Activated gamma-delta T cell treated with Interleukin-2 at 50 U/mL for 16 hours (primary cell): ENCODE results near the gene ADIPOQ.
"Not testable (repeated sequence)": the region's sequence is repeated elsewhere in the genome, so short reads cannot be mapped to it uniquely, and the experiment has no call there.

Experiments
- DNase-seq: peaks from one replicate; pipeline ENCODE4 v3.0.0-alpha.2; 2020

Gene ADIPOQ

DNA sequence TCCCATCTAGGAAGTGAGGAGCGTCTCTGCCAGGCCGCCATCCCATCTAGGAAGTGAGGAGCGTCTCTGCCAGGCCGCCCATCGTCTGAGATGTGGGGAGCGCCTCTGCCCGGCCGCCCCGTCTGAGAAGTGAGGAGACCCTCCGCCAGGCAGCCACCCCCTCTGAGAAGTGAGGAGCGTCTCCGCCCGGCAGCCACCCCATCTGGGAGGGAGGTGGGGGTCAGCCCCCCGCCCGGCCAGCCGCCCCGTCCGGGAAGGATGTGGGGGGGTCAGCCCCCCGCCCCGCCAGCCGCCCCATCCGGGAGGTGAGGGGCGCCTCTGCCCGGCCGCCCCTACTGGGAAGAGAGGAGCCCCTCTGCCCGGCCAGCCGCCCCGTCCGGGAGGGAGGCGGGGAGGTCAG lies 31.3 kb downstream of the ADIPOQ start:
- DNase-seq: not testable (repeated sequence)

DNA sequence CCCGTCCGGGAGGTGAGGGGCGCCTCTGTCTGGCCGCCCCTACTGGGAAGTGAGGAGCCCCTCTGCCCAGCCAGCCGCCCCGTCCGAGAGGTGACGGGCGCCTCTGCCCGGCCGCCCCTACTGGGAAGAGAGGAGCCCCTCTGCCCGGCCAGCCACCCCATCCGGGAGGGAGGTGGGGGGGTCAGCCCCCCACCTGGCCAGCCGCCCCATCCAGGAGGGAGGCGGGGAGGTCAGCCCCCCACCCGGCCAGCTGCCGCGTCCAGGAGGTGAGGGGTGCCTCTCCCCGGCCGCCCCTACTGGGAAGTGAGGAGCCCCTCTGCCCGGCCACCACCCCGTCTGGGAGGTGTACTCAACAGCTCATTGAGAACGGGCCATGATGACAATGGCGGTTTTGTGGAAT lies 31.7 kb downstream of the ADIPOQ start:
- DNase-seq: not testable (repeated sequence)

DNA sequence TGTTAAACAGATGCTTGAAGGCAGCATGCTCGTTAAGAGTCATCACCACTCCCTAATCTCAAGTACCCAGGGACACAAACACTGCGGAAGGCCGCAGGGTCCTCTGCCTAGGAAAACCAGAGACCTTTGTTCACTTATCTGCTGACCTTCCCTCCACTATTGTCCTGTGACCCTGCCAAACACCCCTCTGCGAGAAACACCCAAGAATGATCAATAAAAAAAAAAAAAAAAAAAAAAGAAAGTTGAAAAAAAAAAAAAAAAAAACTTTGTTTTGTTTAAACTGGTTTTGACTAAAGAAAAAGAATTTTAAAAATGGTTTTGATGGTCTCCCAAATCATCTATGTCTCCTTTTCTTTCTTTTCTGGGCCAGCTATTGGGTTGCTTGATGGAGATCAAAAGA lies 32.3 kb downstream of the ADIPOQ start:
- DNase-seq: not testable (repeated sequence)

DNA sequence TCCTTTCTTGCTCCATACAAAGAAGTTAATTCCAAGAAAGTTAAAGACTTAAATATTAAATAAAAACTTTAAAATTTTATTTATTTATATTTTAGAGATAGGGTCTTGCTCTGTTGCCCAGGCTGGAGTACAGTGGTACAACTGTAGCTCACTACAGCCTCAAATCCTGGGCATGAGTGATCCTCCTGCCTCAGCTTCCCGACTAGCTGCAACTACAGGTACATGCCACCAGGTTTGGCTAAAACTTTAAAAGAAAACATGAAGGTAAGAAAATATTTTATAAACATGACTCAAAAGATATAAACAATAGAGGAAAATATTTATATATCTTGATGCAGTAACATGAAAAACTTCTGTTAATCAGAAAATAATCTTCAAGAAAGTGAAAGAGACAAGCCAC lies 33.2 kb downstream of the ADIPOQ start:
- no peak for DNase-seq

DNA sequence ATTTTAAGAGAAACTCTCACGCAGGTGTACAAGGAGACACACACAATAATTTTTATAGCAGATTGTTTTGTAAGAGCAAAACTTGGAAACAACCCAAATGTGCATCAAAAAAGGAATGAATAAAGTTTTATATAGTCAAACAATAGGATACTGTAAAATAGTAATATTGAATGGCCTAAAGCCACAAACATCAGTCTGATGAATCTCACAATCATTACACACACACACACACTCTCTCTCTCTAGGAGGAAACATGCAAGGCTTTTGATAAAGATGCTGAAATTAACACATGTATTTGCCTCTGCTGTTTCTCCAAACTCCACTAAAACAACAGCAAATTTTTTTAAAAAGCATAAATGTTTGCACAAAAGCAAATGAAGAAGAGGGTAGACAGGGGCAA lies 37.3 kb downstream of the ADIPOQ start:
- DNase-seq: no peak

DNA sequence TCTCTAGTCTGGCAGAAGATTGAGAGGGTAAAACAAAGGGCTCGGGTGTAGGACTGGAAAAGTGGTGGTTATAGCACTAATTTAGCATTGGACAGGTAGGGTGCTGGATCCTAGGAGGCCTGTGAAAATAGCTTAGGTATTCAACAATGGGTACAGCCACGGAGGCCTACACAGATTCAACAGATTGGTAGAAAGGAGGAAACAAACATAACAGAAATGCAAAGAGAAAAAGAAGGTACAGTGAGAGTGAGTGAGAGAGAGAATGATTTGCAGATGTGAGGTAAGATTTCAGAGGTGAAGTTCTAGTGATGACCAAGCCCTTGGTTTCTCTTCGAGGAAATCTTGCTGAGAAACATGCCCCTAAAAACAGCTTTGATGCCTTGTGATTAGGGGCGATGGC lies 37.9 kb downstream of the ADIPOQ start:
- no peak for DNase-seq

DNA sequence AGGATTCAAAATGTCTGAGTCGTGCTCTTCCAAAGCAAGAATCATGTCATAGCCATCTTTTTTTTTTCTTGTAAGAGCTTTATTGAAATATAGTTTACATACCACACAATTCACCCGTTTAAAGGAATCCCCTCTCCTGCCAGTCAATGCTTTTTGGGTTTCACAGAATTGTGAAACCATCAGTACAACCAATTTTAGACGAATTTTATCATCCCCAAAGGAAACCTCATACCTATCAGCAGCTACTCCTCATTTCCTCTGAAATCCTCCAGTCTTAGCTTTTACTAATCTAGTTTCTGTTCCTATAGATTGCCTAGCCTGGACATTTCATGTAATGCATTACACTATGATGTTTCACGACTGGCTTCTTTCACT lies 39.6 kb downstream of the ADIPOQ start:
- DNase-seq: no peak

DNA sequence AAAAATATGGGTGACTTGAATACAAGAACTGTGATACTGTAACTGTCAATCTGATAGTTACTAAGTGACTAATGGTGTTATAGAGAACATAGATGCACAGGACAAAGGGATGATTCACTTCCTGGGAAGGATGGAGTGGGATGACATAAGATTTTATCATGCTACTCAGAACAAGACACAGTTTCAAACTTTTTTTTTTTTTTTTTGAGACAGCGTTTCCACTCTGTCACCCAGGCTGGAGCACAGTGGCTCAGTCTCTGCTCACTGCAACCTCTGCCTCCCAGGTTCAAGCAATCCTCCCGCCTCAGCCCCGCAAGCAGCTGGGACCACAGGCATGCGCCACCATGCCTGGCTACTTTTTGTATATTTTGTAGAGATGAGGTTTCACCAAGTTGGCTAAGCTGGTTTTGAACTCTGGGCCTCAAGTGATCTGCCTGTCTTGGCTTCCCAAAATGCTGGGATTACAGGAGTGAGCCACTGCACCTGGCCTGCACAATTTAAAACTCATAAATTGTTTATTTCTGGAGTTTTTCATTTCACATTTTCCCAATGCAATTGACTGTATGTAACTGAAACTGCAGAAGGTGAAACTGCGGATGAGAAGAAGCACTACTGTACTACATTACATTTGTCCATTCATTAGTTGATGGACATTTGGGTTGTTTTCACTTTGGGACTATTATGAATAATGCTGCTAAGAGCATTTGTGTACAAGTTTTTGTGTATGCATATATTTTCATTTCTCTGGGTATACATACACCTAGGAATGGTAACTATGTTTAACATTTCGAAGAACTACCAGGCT lies 40.6 kb downstream of the ADIPOQ start:
- no peak for DNase-seq

DNA sequence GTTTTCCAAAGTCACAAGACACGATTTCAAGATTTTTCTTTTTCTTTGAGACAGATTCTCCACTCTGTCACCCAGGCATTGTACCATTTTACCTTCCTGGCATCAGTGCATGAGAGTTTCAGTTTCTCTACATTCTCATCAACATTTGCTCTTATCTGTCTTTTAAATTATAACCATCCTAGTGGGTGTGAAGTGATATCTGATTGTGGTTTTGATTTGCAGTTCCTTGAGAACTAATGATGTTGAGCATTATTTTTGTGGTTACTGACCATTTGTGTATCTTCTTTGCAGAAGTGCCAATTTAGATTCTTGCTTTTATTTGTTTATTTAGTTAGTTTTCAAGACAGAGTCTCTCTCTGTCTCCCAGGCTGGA lies 41.2 kb downstream of the ADIPOQ start:
- no peak for DNase-seq

DNA sequence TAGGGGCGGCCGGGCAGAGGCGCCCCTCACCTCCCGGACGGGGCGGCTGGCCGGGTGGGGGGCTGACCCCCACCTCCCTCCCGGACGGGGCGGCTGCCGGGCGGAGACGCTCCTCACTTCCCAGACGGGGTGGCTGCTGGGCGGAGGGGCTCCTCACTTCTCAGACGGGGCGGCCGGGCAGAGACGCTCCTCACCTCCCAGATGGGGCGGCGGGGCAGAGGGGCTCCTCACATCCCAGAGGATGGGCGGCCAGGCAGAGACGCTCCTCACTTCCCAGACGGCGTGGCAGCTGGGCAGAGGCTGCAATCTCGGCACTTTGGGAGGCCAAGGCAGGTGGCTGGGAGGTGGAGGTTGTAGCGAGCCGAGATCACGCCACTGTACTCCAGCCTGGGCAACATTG lies 42.4 kb downstream of the ADIPOQ start:
- DNase-seq: not testable (repeated sequence)

DNA sequence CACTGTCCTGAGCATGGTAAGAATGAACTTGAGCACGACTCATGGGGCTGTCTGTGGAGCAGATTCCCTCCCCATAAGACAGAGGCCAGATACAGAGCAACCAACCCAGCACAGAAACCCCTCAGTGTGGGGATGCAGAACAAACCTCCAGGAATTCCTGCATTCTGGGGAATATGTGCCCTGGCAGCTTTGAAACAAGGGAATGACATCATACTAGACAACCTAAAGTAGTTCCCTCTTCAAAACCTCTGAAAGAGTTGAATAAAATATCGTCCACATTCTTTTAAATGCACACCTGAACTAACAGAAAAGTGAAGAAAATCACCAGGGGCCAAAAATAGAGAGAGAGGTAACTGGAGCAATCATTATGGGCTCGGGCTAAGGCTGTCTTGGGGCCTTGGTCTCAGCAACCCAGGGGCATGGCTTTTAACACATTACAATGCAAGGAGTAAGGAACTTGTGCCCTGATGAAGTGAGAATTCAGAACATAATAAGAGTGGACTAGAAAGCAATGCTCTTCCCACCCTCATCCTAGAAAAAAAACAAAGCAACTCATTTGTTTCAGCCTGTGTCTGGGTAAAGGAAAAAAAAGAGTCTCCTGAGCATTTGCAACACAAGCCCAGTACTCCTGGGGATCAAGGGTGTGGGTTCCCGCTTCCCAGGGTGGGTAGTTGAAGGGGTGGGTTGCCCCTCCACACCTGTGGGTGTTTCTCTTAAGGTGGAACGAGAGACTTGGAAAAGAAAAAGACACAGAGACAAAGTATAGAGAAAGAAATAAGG lies 43.9 kb downstream of the ADIPOQ start:
- no peak for DNase-seq

DNA sequence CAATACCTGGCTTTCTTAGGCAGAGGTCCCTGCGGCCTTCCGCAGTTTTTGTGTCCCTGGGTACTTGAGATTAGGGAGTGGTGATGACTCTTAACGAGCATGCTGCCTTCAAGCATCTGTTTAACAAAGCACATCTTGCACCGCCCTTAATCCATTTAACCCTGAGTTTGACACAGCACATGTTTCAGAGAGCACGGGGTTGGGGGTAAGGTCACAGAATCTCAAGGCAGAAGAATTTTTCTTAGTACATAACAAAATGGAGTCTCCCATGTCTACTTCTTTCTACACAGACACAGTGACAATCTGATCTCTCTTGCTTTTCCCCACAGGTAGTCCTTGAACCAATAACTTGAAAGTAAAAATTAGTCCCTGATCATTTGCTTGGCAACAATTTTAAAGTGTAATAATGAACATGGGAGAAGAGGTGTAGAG lies 45.0 kb downstream of the ADIPOQ start:
- not testable (repeated sequence) for DNase-seq

DNA sequence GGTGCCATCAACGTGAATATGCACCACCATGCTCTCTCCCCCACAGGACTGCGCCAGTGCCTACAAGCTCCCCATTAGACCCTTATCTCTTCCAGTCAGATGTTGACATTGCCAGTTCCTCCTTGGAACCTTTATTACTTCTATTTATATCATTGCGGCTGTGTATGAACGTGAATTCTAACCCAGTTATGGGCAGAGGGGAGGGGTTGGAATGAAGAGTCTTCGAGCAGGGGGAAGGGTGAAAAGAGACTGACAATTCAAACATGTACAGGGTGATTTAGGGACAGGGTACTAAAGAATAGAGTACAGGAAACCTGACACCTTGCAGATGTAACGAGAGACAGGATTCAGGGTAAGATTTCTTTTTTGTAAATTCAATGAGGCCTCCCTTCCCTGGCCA lies 46.1 kb downstream of the ADIPOQ start:
- no peak for DNase-seq

DNA sequence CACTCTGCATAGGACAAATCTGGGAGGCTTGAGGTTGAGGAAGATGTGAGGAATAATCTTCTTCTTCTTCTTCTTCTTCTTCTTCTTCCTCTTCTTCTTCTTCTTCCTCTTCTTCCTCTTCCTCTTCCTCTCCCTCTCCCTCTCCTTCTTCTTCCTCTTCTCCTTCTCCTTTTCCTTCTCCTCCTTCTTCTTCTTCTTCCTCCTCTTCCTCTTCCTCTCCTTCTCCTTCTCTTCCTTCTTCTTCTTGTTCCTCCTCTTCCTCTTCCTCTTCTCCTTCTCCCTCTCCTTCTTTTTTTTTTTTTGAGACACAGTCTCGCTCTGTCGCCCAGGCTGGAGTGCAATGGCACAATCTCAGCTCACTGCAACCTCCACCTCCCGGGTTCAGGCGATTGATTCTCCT lies 47.2 kb downstream of the ADIPOQ start:
- DNase-seq: not testable (repeated sequence)

DNA sequence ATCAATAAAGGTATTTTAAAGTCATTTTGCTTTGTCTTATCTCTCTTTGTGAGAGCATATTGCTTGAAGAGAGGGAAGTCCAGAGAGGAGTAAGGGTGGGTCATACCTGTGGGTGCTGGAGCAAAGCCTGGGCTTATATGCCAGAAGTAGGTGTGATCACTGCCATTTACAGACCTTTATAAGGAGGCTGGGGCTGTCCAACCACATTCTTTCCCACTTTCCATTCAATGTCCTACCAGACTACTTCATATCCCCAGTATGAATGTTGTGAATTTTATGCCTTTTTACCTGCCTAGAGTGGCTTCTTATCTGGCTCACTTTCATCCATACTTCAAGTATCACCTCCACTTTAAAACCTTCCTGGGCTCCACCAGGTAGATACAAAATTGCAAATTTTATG lies 48.4 kb downstream of the ADIPOQ start:
- no peak for DNase-seq

DNA sequence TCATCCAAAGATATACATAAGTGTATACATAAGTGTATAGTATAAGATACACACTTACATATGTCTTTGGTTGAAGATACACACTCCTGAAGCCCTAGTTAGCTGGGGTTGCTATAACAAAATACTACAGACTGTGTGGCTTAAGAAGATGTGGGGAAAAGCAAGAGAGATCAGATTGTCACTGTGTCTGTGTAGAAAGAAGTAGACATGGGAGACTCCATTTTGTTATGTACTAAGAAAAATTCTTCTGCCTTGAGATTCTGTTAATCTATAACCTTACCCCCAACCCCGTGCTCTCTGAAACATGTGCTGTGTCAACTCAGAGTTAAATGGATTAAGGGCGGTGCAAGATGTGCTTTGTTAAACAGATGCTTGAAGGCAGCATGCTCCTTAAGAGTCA lies 50.6 kb downstream of the ADIPOQ start:
- DNase-seq: not testable (repeated sequence)

DNA sequence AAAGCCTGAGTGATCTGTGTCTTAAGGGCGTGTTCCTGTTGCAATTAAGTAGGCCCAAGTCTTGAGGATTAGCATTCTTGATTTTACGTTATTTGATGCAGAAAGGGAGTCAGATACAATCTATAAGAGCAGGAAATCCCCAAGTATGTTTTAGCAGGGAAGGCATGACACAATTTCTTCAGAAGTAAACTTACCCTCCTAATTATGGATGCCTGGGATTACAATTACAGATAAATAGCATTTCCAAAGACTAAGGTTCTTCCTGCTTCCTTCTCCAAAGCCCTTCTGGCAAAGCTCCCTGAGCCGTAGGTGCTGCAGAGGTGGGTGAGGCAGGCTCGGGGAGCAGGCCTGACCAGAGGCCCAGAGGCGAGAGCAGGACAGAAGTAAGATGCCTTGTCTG lies 52.9 kb downstream of the ADIPOQ start:
- no peak for DNase-seq

DNA sequence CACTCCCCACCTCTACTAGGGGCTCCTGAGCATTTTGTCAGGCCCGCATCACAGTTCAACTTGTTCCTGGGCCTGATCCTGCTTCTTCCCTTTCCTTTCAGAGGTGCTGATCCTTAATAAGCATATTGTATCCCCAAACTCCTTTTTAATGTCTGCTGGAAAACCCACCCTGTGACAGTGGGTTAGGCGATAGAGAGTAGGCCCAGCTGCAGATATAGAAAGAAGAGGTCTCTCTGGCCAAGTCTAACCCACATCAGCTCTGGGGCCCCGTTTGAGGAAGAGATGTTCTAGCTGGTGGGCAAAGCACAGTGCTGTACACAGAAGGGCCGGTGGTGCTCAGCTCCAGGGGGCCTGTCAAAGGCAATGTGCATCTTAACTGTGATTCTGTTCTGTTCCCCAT lies 53.5 kb downstream of the ADIPOQ start:
- DNase-seq: no peak

DNA sequence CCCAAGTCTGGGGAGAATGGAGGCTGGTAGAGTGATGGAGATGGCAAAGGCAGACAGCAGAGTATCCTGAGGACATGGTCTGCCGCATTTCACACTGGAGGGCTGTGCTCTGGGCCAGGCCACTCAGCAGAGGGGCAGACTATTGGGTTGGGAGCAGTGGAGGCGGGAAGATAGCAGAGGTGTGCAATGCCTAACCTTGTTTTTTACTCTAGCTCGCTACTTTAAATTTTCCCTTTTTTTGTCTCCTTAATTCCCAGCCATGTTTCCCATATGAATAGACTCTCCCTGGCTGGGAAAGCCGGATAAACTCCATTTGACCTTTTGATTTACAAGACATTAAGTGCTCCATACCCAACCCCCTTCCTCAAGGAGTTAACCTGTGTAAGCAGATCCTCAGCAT lies 54.4 kb downstream of the ADIPOQ start:
- no peak for DNase-seq

DNA sequence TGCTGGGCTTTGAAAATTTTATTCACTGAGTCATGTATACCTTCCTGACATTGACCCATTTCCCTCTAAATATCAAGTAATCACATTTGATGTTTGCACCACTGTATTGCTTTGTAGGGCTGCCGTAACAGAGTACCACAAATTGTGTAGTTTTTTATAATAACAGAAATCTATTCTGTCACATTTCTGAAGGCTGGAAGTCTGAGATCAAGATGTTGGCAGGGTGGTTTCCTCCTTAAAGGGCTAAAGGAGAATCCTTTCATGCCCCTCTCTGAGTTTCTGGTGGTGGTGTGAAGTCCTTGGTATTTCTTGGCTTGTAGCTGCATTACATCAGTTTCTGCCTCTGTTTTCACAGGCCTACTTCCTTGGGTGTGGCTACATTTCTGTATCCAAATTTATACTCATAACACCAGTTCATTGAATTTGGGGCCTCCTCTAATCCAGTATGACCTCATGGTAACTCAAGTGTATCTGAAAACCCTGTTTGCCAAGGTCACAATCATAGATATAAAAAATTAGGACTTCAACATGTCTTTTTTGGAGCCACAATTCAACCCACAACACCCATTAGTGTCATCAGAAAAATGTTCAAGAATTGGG lies 58.7 kb downstream of the ADIPOQ start:
- no peak for DNase-seq

DNA sequence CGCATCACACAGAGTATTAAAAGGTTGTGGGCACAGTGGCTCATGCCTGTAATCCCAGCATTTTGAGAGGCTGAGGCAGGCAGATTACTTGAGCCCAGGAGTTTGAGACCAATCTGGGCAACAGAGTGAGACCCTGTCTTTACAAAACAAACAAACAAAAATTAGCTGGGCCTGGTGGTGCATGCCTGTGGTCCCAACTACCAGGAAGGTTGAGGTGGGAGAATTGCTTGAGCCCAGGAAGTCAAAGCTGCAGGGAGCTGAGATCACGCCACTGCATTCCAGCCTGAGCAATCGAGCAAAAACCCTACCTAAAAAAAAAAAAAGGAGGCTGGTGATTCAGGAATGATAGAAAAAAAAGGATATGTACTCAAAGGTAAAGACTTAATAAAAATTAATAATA lies 59.6 kb downstream of the ADIPOQ start:
- DNase-seq: no peak

DNA sequence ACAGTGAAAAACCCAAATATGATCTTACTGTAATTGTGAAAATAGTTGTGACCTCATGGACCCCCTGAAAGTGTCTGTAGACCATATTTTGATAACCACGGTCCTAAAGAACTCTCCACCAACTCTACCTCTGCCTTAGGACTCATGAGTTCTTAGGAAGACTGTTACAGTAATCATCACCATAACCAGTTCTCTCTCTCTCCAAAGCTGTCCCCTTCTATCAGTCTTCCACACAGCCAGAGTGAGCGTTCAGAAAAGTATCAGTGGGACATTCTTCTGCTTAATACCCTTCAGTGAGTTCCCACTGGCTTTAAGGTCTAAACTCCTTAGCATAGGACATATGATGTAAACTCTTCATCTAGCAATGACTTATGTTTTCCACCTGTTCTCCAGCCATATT lies 60.2 kb downstream of the ADIPOQ start:
- no peak for DNase-seq

DNA sequence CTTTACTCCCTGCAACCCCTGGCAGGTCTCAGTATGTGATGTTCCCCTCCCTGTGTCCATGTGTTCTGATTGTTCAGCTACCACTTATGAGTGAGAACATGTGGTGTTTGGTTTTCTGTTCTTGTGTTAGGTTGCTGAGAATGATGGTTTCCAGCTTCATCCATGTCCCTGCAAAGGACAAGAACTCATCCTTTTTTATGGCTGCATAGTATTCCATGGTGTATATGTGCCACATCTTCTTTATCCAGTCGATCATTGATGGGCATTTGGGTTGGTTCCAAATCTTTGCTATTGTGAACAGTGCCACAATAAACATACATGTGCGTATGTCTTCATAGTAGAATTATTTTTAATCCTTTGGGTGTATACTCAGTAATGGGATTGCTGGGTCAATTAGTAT lies 61.2 kb downstream of the ADIPOQ start:
- not testable (repeated sequence) for DNase-seq

DNA sequence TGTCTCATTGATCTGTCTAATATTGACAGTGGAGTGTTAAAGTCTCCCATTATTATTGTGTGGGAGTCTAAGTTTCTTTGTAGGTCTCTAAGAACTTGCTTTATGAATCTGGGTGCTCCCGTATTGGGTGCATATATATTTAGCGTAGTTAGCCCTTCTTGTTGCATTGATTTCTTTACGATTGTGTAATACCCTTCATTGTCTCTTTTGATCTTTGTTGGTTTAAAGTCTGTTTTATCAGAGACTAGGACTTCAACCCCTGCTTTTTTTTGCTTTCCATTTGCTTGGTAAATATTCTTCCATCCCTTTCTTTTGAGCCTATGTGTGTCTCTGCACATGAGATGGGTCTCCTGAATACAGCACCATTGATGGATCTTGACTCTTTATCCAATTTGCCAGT lies 64.6 kb downstream of the ADIPOQ start:
- DNase-seq: not testable (repeated sequence)
